Activated CD8-positive, alpha-beta T cell treated with anti-CD3 and anti-CD28 coated beads for 36 hours (primary cell): ENCODE results near the gene BNC2. TPM values are rescaled to one million over a fixed set of nuclear protein-coding genes. Genes with fewer than 3 reads are reported as not detected.

Source experiments
- ATAC-seq: fragments of 200-7000 bp; cut with Tn5 transposase; one replicate; pipeline ENCODE4 v1.10.0; 2021; ENCODE audit warnings: mild to moderate bottlenecking, moderate library complexity
- CTCF ChIA-PET: fragments of 350-600 bp; sonication (Branson Sonifier 250); formaldehyde crosslinking; loops from one replicate; lab custom pipeline; 2021; ENCODE audit warnings: antibody characterized with exemption; lab: Charles Lee
- POLR2A ChIA-PET: fragments of 350-600 bp; sonication (Branson Sonifier 250); formaldehyde crosslinking; loops from one replicate; lab custom pipeline; 2021; ENCODE audit warnings: antibody characterized with exemption; lab: Charles Lee
- DNase-seq: peaks from one replicate; pipeline ENCODE4 v3.0.0-alpha.2; 2020
- H3K27ac Mint-ChIP-seq: one replicate; pipeline ENCODE4 v1.8.0; 2021; ENCODE audit warnings: mild to moderate bottlenecking, mixed read lengths
- H3K27me3 Mint-ChIP-seq: one replicate; pipeline ENCODE4 v1.8.0; 2021; ENCODE audit warnings: mixed read lengths
- H3K36me3 Mint-ChIP-seq: one replicate; pipeline ENCODE4 v1.8.0; 2021; ENCODE audit warnings: low read depth, mixed read lengths
- H3K4me1 Mint-ChIP-seq: one replicate; pipeline ENCODE4 v1.8.0; 2021; ENCODE audit warnings: low read depth, mixed read lengths
- H3K4me3 Mint-ChIP-seq: one replicate; pipeline ENCODE4 v1.8.0; 2021; ENCODE audit warnings: mild to moderate bottlenecking, moderate library complexity, mixed read lengths
- H3K9me3 Mint-ChIP-seq: one replicate; pipeline ENCODE4 v1.8.0; 2021; ENCODE audit warnings: mixed read lengths
- CTCF ChIP-seq: fragments of 200-600 bp; IDR thresholded peaks from one replicate; pipeline ENCODE4 v1.8.0; 2022; ENCODE audit warnings: antibody characterized with exemption, mild to moderate bottlenecking
- intact Hi-C: fragments of 100-400 bp; cut with micrococcal nuclease; formaldehyde crosslinking; loops from one replicate; pipeline ENCODE4 v1.10.0; 2022
- total RNA-seq, 2 experiments: library from RNA; stranded (reverse); gene quantifications; one replicate each; pipeline ENCODE4 v1.2.3, GENCODE V29; 2021

BNC2 gene
- total RNA-seq, 2 experiments from 2014 or later, result not detected

DNA sequence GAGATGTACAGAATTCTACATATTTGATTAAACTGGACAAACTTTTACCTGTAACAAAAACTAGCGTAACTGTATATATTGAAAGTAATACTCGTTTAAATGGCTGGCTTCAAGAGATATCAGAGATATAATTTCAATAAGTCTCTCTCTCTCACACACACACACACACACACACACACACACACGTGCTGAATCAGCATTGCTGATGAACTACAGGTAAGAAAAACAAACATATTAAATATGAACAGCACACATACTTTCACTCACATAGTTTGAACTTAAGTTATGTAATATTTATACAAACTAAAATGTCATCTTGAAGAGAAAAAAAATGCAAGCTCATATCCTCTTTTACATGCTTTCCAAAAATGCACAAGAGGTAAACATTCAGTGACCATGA is 145.4 kb downstream of the BNC2 start:
- POLR2A ChIA-PET, result no interaction called here
- intact Hi-C loops, result no loop called here
- ATAC-seq, result no peak
- Mint-ChIP-seq H3K9me3 (no peaks in the 10 kb centered on the region), H3K36me3 (no peaks in the 10 kb centered on the region), H3K27ac (no peak overlapping the region), H3K4me3 (no peak overlapping the region), H3K27me3 (peaks cover 34% of the 10 kb centered on the region), H3K4me1 (peaks cover 7% of the 10 kb centered on the region)
- CTCF ChIA-PET, result no interaction called here
- TF ChIP-seq CTCF, result no peak
- DNase-seq, result no peak

GRCh38 chr9:16721972-16722371 is 148.5 kb downstream of the BNC2 start:
- H3K9me3 Mint-ChIP-seq, result no peaks in the 10 kb centered on the region
- DNase-seq (no peak), ATAC-seq (no peak)
- peaks cover 18% of the 10 kb centered on the region for H3K27me3 Mint-ChIP-seq
- H3K36me3 Mint-ChIP-seq, result no peaks in the 10 kb centered on the region
- intact Hi-C loops, result no loop called here
- ChIA-PET POLR2A (no interaction called here), CTCF (no interaction called here)
- no peak for TF ChIP-seq CTCF
- H3K27ac Mint-ChIP-seq, result no peak overlapping the region
- H3K4me3 Mint-ChIP-seq, result no peak overlapping the region
- peaks cover 4% of the 10 kb centered on the region for H3K4me1 Mint-ChIP-seq

- Mint-ChIP-seq H3K9me3 (no peaks in the 10 kb centered on the region), H3K4me1 (no peaks in the 10 kb centered on the region), H3K27ac (no peak overlapping the region), H3K27me3 (peaks cover 6% of the 10 kb centered on the region), H3K4me3 (no peak overlapping the region), H3K36me3 (no peaks in the 10 kb centered on the region)
- ChIA-PET CTCF (no interaction called here), POLR2A (no interaction called here)
- intact Hi-C loops, result no loop called here
- DNase-seq, result no peak
- ATAC-seq, result no peak
- TF ChIP-seq CTCF, result no peak
Observed at GRCh38 chr9:16720386-16720785, 150.1 kb downstream of the BNC2 start.

GRCh38 chr9:16719921-16720320 is 150.5 kb downstream of the BNC2 start:
- H3K4me1 Mint-ChIP-seq, result no peaks in the 10 kb centered on the region
- POLR2A ChIA-PET, result no interaction called here

GRCh38 chr9:16718952-16719351 is 151.5 kb downstream of the BNC2 start:
- CTCF ChIA-PET, result no interaction called here
- no peak for DNase-seq

More at GRCh38 chr9:16719921-16720320, 150.5 kb downstream of the BNC2 start:
- Mint-ChIP-seq H3K36me3 (no peaks in the 10 kb centered on the region), H3K27me3 (peaks cover 4% of the 10 kb centered on the region), H3K27ac (no peak overlapping the region), H3K9me3 (no peaks in the 10 kb centered on the region), H3K4me3 (no peak overlapping the region)
- ATAC-seq (no peak), DNase-seq (no peak)
- TF ChIP-seq CTCF, result no peak
- CTCF ChIA-PET, result no interaction called here
- intact Hi-C loops, result no loop called here

More at GRCh38 chr9:16718952-16719351, 151.5 kb downstream of the BNC2 start:
- POLR2A ChIA-PET, result no interaction called here
- H3K36me3 Mint-ChIP-seq, result no peaks in the 10 kb centered on the region
- no peak for TF ChIP-seq CTCF
- no peak for ATAC-seq
- H3K27ac Mint-ChIP-seq, result no peak overlapping the region
- intact Hi-C loops, result no loop called here
- no peaks in the 10 kb centered on the region for H3K4me1 Mint-ChIP-seq
- H3K4me3 Mint-ChIP-seq, result no peak overlapping the region
- no peaks in the 10 kb centered on the region for H3K9me3 Mint-ChIP-seq
- H3K27me3 Mint-ChIP-seq, result peaks cover 2% of the 10 kb centered on the region
